ENCODE measurements around the gene PAK3. TPM values are rescaled to one million over a fixed set of nuclear protein-coding genes. Genes with fewer than 3 reads are reported as not detected.

Gene PAK3
- total and polyA plus RNA-seq, 12 donors: 0.68 to 10.3 (median 3.5) TPM

GRCh38 chrX:111071542-111072277 is 24.3 kb upstream of the PAK3 start:
- Histone ChIP-seq H3K4me1 (replicated peaks in 1 of 2) (no peaks in the 10 kb centered on the region), H3K36me3 (replicated peaks in 1 of 2) (no peaks in the 10 kb centered on the region), H3K27me3 (peaks cover 18% of the 10 kb centered on the region), H3K9me3 (replicated peaks in 1 of 3) (no peaks in the 10 kb centered on the region), H3K27ac (no peak overlapping the region), H3K4me3 (no peak overlapping the region)
- 38 to 45% (median 43%) methylated on average over 1 of the region's 1 CpG for WGBS, 4 donors
- DNase-seq: no peak
- intact Hi-C loops (cut with DNase I): no loop called here
- TF ChIP-seq POLR2A (IDR thresholded peaks at IDR 0.05) (no peak), CTCF (IDR thresholded peaks at IDR 0.05) (no peak)

GRCh38 chrX:111083081-111083480 is 12.9 kb upstream of the PAK3 start:
- Histone ChIP-seq H3K4me3 (no peak overlapping the region), H3K36me3 (replicated peaks in 1 of 2) (no peaks in the 10 kb centered on the region), H3K27ac (no peak overlapping the region), H3K9me3 (replicated peaks in 1 of 3) (no peaks in the 10 kb centered on the region), H3K4me1 (replicated peaks in 1 of 2) (no peaks in the 10 kb centered on the region), H3K27me3 (peaks cover 2% of the 10 kb centered on the region)
- WGBS, 4 donors: 34 to 54% (median 51%) methylated on average over 1 of the region's 1 CpG
- intact Hi-C loops (cut with DNase I): no loop called here
- TF ChIP-seq POLR2A (IDR thresholded peaks at IDR 0.05): no peak
- no peak for TF ChIP-seq CTCF (IDR thresholded peaks at IDR 0.05)
- no peak for DNase-seq

DNA sequence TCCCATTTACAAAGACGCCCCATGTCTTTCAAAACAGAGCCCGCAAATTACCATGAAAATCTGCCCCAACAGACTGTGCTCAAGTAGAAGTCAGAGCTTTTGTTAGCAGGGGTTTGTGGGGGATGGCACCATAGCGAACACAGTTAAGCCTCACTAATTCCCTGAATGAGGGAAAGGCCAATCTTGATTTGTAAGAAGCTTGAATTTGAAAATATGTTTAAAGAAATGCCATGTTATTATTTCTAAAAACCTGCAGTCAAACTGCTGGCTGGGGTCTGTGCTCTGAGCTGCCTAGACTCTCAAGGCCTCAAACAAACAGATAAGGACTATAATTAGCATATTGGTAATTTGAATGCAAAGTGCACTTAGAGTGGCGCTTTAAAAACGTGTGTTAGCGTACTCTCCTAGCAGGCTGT is 9.4 kb upstream of the PAK3 start:
- Histone ChIP-seq H3K4me1 (replicated peaks in 1 of 2) (no peaks in the 10 kb centered on the region), H3K9me3 (replicated peaks in 1 of 3) (no peaks in the 10 kb centered on the region), H3K27me3 (peaks cover 22% of the 10 kb centered on the region), H3K36me3 (replicated peaks in 1 of 2) (no peaks in the 10 kb centered on the region), H3K27ac (no peak overlapping the region), H3K4me3 (no peak overlapping the region)
- 38 to 70% (median 51%) methylated on average over 6 of the region's 6 CpGs for WGBS, 4 donors
- TF ChIP-seq CTCF (IDR thresholded peaks at IDR 0.05): no peak
- no peak for TF ChIP-seq POLR2A (IDR thresholded peaks at IDR 0.05)
- intact Hi-C loops (cut with DNase I): no loop called here
- DNase-seq: no peak

DNA sequence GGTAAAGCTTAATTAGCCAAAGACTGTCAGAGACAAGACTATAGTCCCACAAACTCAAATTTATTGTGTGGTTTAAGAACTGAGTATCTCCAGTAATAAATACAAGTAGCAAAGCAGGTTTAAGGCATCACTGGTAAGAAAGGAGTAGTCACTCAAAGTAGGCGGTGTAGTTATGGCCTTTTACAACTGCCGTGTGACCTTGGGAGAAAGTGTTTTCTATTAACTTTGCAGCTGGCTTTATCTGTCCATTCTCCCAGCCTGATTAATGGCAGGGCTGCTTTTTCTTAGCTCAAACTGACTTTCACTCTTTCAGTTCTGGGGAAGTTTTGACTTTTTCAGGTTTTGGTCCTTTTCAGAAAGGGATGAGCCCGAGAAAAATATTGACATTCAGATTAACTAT is 7.4 kb upstream of the PAK3 start:
- WGBS, 4 donors: 29 to 48% (median 39%) methylated on average over 3 of the region's 3 CpGs
- no peak for DNase-seq
- intact Hi-C loops (cut with DNase I): no loop called here

More for the DNA sequence above, 7.4 kb upstream of the PAK3 start:
- H3K27me3 ChIP-seq: peaks cover 39% of the 10 kb centered on the region
- H3K27ac ChIP-seq: no peak overlapping the region
- no peak for TF ChIP-seq POLR2A (IDR thresholded peaks at IDR 0.05)
- TF ChIP-seq CTCF (IDR thresholded peaks at IDR 0.05): no peak
- H3K9me3 ChIP-seq (replicated peaks in 1 of 3): no peaks in the 10 kb centered on the region
- H3K4me3 ChIP-seq: no peak overlapping the region
- H3K4me1 ChIP-seq (replicated peaks in 1 of 2): no peaks in the 10 kb centered on the region
- no peaks in the 10 kb centered on the region for H3K36me3 ChIP-seq (replicated peaks in 1 of 2)

Measured in adrenal gland (tissue), 12 donors.